A673 (cell line): ENCODE measurements around the gene IFFO2. TPM values are rescaled to one million over a fixed set of nuclear protein-coding genes. Genes with fewer than 3 reads are reported as not detected.
A peak's percentile ranks its signal among the peaks of the same experiment; 100 is the strongest.

Experiments used
- BruUV-seq: library from RNA; stranded (reverse); fragments of 400-500 nt; replicated peaks from 2 replicates; lab custom pipeline; 2021; lab: Mats Ljungman, UMichigan
- CTCF ChIA-PET: fragments of 300-600 bp; sonication (Branson Sonifier 250); formaldehyde crosslinking; loops from one replicate; lab custom pipeline; 2022; ENCODE audit warnings: antibody characterized with exemption; lab: Charles Lee
- POLR2A ChIA-PET: fragments of 300-600 bp; sonication (Branson Sonifier 250); formaldehyde crosslinking; loops from one replicate; lab custom pipeline; 2022; ENCODE audit warnings: antibody characterized with exemption; ENCODE audit not compliant: low non-redundant PET; lab: Charles Lee
- DNase-seq: peaks from one replicate; pipeline ENCODE4 v3.0.0-alpha.2; 2015; ENCODE audit warnings: low spot score
- H3K27ac ChIP-seq: fragments of 200-600 bp; sonication (generic); 2 replicates; pipeline ENCODE4 v1.5.1; 2016; ENCODE audit warnings: mixed run types, low read depth, mild to moderate bottlenecking, mixed read lengths, antibody characterized with exemption, low read length; ENCODE audit not compliant: poor library complexity, severe bottlenecking
- H3K27me3 ChIP-seq: fragments of 200-600 bp; sonication (generic); replicated peaks from 2 replicates; pipeline ENCODE4 v1.6.1; 2017; ENCODE audit warnings: mixed run types, low read depth, mild to moderate bottlenecking, mixed read lengths, antibody characterized with exemption, low read length; ENCODE audit not compliant: insufficient read depth, poor library complexity
- H3K36me3 ChIP-seq: fragments of 200-600 bp; sonication (generic); 2 replicates; pipeline ENCODE4 v1.6.1; 2016; ENCODE audit warnings: mixed run types, mild to moderate bottlenecking, mixed read lengths, antibody characterized with exemption, low read length; ENCODE audit not compliant: insufficient read depth, poor library complexity, severe bottlenecking
- H3K4me1 ChIP-seq: fragments of 200-600 bp; sonication (generic); 2 replicates; pipeline ENCODE4 v1.6.1; 2017; ENCODE audit warnings: mixed run types, mild to moderate bottlenecking, mixed read lengths, antibody characterized with exemption, low read length; ENCODE audit not compliant: insufficient read depth, poor library complexity, severe bottlenecking
- H3K4me3 ChIP-seq: fragments of 200-600 bp; sonication (generic); 2 replicates; pipeline ENCODE4 v1.5.1; 2016; ENCODE audit warnings: low read depth, mixed run types, mild to moderate bottlenecking, mixed read lengths, low read length; ENCODE audit not compliant: poor library complexity, severe bottlenecking
- H3K9me3 ChIP-seq: fragments of 200-600 bp; sonication (generic); 2 replicates; pipeline ENCODE4 v1.6.1; 2016; ENCODE audit warnings: mixed run types, low read depth, mild to moderate bottlenecking, mixed read lengths, antibody characterized with exemption, low read length; ENCODE audit not compliant: poor library complexity, severe bottlenecking
- EZH2 ChIP-seq: fragments of 200-600 bp; sonication (generic); IDR thresholded peaks from 2 replicates; pipeline ENCODE4 v1.6.1; 2017; ENCODE audit warnings: borderline replicate concordance, low read depth, mild to moderate bottlenecking, mixed read lengths, antibody characterized with exemption, low read length; ENCODE audit not compliant: poor library complexity, severe bottlenecking
- intact Hi-C: fragments of 100-400 bp; cut with micrococcal nuclease; formaldehyde crosslinking; loops from one replicate; pipeline ENCODE4 v1.10.0; 2022; ENCODE audit not compliant: unreplicated experiment
- total RNA-seq: library from RNA; stranded (reverse); gene quantifications from 2 replicates; pipeline ENCODE4 v1.2.3, GENCODE V29; 2021
- TF ChIP-seq, protein P1 (sequence below): fragments of 300-800, 200-600 bp; sonication (generic); conservative IDR thresholded peaks from 2 replicates; pipeline ENCODE4 v1.5.1; 2017; ENCODE audit warnings: low read depth, mild to moderate bottlenecking, antibody characterized with exemption, low read length, moderate library complexity, mixed read lengths

Gene IFFO2
- total RNA-seq, 1 experiment from 2014 or later = 13.3 TPM

DNA sequence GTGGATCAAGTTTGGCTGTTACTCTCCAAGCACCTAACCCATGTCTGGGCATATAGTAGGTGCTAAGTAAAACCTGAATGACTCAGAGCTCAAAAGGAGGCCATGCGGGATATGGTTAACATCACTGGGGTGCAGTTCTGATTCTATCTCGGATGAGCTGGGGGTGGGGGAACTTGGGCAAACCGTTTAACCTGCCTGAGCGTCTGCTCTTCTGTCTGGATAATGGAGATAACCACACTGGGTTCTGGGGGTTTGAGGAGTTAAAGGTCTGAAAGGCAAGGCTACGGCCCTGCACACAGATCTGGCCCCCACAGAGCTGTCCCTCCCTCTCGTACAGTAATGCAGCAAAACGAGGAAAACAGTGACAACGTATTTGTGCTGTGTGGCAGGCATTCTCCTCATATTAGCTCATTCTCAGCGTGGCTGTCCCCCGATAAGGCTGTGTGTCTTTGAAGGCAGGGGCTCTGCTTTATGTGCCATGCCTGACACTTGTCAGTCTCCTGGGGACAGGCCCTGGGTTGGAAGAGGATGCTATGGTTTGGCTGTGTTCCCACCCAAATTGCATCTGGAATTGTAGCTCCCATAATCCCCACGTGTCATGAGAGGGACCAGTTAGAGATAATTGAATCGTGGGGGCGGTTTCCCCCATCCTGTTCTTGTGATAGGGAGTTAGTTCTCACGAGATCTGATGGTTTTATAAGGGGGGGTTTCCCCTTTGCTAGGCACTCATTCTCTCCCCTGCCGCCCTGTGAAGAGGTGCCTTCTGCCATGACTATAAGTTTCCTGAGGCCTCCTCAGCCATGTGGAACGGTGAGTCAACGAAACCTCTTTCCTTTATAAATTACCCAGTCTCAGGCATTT is 47.3 kb downstream of the IFFO2 start:
- POLR2A ChIA-PET = interaction anchor here (0.9 kb wide), 1 partner anchor 60 kb away, joined by 4 read pairs; no protein-coding TSS in a partner anchor
- Histone ChIP-seq H3K27me3 (no peaks in the 10 kb centered on the region), H3K36me3 (peaks cover 14% of the 10 kb centered on the region), H3K9me3 (no peaks in the 10 kb centered on the region), H3K4me1 (peaks cover 14% of the 10 kb centered on the region), H3K27ac (no peak overlapping the region), H3K4me3 (no peak overlapping the region)
- CTCF ChIA-PET = no interaction called here
- intact Hi-C loops = loop anchor here (10.0 kb wide), 1 partner anchor 746 kb away; no protein-coding TSS in a partner anchor
- peak; percentile 62 for DNase-seq
- TF ChIP-seq, protein P1, sequence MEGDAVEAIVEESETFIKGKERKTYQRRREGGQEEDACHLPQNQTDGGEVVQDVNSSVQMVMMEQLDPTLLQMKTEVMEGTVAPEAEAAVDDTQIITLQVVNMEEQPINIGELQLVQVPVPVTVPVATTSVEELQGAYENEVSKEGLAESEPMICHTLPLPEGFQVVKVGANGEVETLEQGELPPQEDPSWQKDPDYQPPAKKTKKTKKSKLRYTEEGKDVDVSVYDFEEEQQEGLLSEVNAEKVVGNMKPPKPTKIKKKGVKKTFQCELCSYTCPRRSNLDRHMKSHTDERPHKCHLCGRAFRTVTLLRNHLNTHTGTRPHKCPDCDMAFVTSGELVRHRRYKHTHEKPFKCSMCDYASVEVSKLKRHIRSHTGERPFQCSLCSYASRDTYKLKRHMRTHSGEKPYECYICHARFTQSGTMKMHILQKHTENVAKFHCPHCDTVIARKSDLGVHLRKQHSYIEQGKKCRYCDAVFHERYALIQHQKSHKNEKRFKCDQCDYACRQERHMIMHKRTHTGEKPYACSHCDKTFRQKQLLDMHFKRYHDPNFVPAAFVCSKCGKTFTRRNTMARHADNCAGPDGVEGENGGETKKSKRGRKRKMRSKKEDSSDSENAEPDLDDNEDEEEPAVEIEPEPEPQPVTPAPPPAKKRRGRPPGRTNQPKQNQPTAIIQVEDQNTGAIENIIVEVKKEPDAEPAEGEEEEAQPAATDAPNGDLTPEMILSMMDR = no peak
- no peak for TF ChIP-seq EZH2
- no TSS peak for BruUV-seq

GRCh38 chr1:18907917-18908845 is 48.3 kb downstream of the IFFO2 start:
- no peak for TF ChIP-seq EZH2
- TF ChIP-seq, protein P1 = no peak
- Histone ChIP-seq H3K4me1 (peaks cover 9% of the 10 kb centered on the region), H3K27me3 (no peaks in the 10 kb centered on the region), H3K9me3 (no peaks in the 10 kb centered on the region), H3K36me3 (peaks cover 14% of the 10 kb centered on the region), H3K4me3 (no peak overlapping the region), H3K27ac (peak overlapping the region; percentile 37)
- ChIA-PET CTCF (interaction anchor here (0.6 to 2.1 kb wide), 3 partner anchors 18 to 202 kb away, joined by 3 to 8 read pairs (median 3); no protein-coding TSS in a partner anchor), POLR2A (interaction anchor here (0.9 kb wide), 1 partner anchor 59 kb away, joined by 4 read pairs; no protein-coding TSS in a partner anchor)
- intact Hi-C loops = loop anchor here (2.0 to 10.0 kb wide), 2 partner anchors 189 to 747 kb away; no protein-coding TSS in a partner anchor
- no TSS peak for BruUV-seq
- no peak for DNase-seq
